Measurements from ENCODE around the gene CDH16. TPM values are rescaled to one million over a fixed set of nuclear protein-coding genes. Genes with fewer than 3 reads are reported as not detected.
A peak's percentile ranks its signal among the peaks of the same experiment; 100 is the strongest.

Gene CDH16
- total and polyA plus RNA-seq, 8 donors: 0.32 to 68.1 (median 47.5) TPM; not detected in 1

- Histone ChIP-seq H3K36me3 (peaks cover 0 to 12% of the 10 kb centered on the region in 2 donors), H3K9me3 (no peaks in the 10 kb centered on the region), H3K4me1 (peaks cover 28 to 49% of the 10 kb centered on the region in 2 donors), H3K27ac (no peak overlapping the region), H3K4me3 (no peak overlapping the region), H3K27me3 (peaks cover 0 to under 1% of the 10 kb centered on the region in 2 donors)
- TF ChIP-seq, protein P1, sequence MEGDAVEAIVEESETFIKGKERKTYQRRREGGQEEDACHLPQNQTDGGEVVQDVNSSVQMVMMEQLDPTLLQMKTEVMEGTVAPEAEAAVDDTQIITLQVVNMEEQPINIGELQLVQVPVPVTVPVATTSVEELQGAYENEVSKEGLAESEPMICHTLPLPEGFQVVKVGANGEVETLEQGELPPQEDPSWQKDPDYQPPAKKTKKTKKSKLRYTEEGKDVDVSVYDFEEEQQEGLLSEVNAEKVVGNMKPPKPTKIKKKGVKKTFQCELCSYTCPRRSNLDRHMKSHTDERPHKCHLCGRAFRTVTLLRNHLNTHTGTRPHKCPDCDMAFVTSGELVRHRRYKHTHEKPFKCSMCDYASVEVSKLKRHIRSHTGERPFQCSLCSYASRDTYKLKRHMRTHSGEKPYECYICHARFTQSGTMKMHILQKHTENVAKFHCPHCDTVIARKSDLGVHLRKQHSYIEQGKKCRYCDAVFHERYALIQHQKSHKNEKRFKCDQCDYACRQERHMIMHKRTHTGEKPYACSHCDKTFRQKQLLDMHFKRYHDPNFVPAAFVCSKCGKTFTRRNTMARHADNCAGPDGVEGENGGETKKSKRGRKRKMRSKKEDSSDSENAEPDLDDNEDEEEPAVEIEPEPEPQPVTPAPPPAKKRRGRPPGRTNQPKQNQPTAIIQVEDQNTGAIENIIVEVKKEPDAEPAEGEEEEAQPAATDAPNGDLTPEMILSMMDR (IDR thresholded peaks at IDR 0.05): no peak
- DNase-seq: no peak
- no peak for ATAC-seq
- intact Hi-C loops (cut with DNase I): no loop called here
Measured at GRCh38 chr16:66931665-66932064, 13.0 kb upstream of the CDH16 start.

- Histone ChIP-seq H3K9me3 (no peaks in the 10 kb centered on the region), H3K4me3 (no peak overlapping the region), H3K27me3 (peaks cover 0 to 16% of the 10 kb centered on the region in 2 donors), H3K36me3 (peaks cover 0 to 12% of the 10 kb centered on the region in 2 donors), H3K4me1 (peaks cover 25 to 48% of the 10 kb centered on the region in 2 donors), H3K27ac (no peak overlapping the region)
- intact Hi-C loops (cut with DNase I): no loop called here
- DNase-seq: peak in 2 of 4 donors; percentile 10 to 56
- TF ChIP-seq, protein P1 (IDR thresholded peaks at IDR 0.05): no peak
- no peak for ATAC-seq
Measured at GRCh38 chr16:66930189-66930588, 11.5 kb upstream of the CDH16 start.

- no peak overlapping the region for H3K4me3 ChIP-seq
- peaks cover 0 to 12% of the 10 kb centered on the region in 2 donors for H3K36me3 ChIP-seq
- DNase-seq (no peak), ATAC-seq (no peak)
- intact Hi-C loops (cut with DNase I): no loop called here
- no peaks in the 10 kb centered on the region for H3K9me3 ChIP-seq
- H3K4me1 ChIP-seq: peaks cover 27 to 58% of the 10 kb centered on the region in 2 donors
- H3K27me3 ChIP-seq: peaks cover 0 to 29% of the 10 kb centered on the region in 2 donors
- TF ChIP-seq, protein P1 (IDR thresholded peaks at IDR 0.05): no peak
- no peak overlapping the region for H3K27ac ChIP-seq
Measured at GRCh38 chr16:66928702-66929388, 10.2 kb upstream of the CDH16 start.

GRCh38 chr16:66927918-66928649, 9.4 kb upstream of the CDH16 start:
- DNase-seq: no peak
- Histone ChIP-seq H3K27me3 (peaks cover 0 to 37% of the 10 kb centered on the region in 2 donors), H3K36me3 (peaks cover 0 to 12% of the 10 kb centered on the region in 2 donors), H3K27ac (peak overlapping the region in 1 of 2 donors; percentile 72), H3K4me1 (peaks cover 21 to 58% of the 10 kb centered on the region in 2 donors), H3K9me3 (no peaks in the 10 kb centered on the region), H3K4me3 (no peak overlapping the region)
- no peak for ATAC-seq
- intact Hi-C loops (cut with DNase I): no loop called here
- TF ChIP-seq, protein P1 (IDR thresholded peaks at IDR 0.05): no peak

GRCh38 chr16:66926961-66927436, 8.3 kb upstream of the CDH16 start:
- TF ChIP-seq, protein P1 (IDR thresholded peaks at IDR 0.05): no peak
- peak; percentile 67 for ATAC-seq

More at GRCh38 chr16:66926961-66927436, 8.3 kb upstream of the CDH16 start:
- Histone ChIP-seq H3K4me3 (no peak overlapping the region), H3K4me1 (peaks cover 21 to 52% of the 10 kb centered on the region in 2 donors), H3K36me3 (peaks cover 0 to 6% of the 10 kb centered on the region in 2 donors), H3K27me3 (peaks cover 0 to 48% of the 10 kb centered on the region in 2 donors), H3K9me3 (no peaks in the 10 kb centered on the region), H3K27ac (peak overlapping the region; percentile 63 to 72)
- DNase-seq: peak in 2 of 4 donors; percentile 75 to 80
- intact Hi-C loops (cut with DNase I): no loop called here

All from left lung (tissue), 10 donors.